Stimulated activated CD8-positive, alpha-beta memory T cell treated with anti-CD3 and anti-CD28 coated beads, Interleukin-4, amount 100 ng/mL, for 24 hours (primary cell): ENCODE results near the gene FAM111B.
"Not testable (repeated sequence)": the region's sequence is repeated elsewhere in the genome, so short reads cannot be mapped to it uniquely, and the experiment has no call there.

Experiments used
- DNase-seq: peaks from one replicate; pipeline ENCODE4 v3.0.0-alpha.2; 2020; ENCODE audit warnings: low read depth

Gene FAM111B, protein sequence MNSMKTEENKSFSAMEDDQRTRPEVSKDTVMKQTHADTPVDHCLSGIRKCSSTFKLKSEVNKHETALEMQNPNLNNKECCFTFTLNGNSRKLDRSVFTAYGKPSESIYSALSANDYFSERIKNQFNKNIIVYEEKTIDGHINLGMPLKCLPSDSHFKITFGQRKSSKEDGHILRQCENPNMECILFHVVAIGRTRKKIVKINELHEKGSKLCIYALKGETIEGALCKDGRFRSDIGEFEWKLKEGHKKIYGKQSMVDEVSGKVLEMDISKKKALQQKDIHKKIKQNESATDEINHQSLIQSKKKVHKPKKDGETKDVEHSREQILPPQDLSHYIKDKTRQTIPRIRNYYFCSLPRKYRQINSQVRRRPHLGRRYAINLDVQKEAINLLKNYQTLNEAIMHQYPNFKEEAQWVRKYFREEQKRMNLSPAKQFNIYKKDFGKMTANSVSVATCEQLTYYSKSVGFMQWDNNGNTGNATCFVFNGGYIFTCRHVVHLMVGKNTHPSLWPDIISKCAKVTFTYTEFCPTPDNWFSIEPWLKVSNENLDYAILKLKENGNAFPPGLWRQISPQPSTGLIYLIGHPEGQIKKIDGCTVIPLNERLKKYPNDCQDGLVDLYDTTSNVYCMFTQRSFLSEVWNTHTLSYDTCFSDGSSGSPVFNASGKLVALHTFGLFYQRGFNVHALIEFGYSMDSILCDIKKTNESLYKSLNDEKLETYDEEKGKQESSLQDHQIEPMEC

DNA sequence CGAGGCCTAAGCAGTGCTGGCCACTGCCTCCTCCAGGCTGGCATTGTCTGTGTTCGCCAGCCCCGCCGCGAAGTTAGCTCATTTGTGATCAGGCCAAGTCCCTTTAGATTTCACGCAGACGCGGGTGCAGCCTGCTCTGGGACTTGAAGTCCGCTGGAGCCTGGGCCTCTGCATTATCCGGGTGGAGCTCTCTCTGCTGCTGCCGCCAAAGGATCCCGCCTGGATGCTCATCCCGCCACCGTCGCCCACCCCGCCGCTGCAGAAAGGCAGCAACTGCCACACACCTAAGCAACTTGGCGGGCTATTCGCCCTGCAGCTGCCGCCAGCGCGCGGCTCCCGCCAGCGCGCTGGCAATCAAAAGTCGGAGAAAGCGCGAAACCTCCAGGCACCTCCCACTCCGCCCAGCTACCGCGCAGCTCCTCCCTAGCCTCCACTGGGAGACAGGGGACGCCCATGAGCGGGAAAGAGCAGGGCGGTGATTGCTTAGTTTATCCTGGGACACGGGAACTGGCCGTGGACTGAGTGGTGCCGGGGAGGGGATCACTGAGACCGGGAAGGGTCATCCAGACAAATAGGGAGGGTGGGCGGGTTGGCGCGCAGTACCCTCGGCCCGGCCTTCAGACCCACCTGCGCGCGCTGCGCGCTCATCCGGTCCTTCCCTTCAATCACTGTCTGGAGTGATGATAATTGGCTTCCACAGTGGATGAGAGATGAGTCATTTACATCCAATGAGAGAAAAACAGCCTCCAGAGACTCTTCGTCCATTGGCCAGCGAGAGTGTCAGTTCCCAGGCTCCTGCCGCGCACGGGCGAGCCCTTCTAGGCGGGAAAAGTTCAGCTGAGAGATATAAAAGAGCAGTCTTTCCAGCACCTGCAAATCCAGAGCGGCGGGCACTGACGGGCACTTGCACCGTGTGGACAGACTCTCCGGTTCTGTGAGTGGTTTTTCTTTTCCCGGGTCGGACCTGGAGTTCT, at the start of gene FAM111B:
Gene FAM111B (plus strand): TSS at position 875 of the 974 bp plus-strand sequence. CDS start 2,389 bp downstream, outside the sequence.
- DNase-seq = peak; percentile 45

DNA sequence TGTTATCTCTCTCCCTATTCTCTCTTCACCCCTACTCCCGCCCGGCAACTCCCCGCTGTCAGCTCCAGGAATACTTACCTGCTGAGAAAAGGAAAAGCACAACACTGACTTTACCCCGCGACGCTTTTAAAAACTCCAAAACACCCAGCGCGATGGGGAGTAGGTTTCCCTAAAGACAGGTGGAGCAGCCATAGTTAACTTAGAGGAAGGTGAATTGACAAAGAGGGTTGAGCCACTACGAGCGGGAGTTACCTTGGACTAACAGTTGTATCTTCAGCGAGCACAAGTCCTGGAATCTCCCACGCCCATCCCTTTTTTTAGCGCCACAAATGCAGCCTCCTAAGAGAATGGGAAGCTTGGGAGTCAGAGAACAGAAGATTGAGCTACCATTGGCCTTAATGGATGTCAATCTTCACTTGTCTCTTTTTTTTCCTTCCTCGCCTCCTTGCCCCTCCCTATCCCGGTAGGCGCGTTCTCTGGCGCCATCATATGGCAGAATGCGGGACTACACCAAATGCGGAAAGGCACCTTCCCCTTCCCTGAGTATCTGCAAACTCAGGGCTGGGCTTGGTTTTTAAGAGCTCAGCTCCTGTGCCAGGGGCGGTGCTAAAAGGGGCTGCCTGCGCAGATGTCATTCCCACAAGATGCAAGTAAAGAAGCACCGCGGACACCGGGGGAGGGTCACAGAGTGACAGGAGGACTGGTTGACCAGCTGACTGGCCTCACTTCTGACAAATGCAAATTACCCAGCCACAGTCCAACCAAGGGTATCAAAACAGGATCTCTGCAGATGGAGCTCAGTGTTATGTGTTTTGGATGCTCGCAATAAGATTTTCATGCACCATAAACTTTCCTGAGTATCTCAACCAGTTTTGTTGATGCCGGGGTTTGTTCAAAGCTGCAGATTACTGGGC, 48.7 kb upstream of the FAM111B start:
- peak; percentile 68 for DNase-seq

DNA sequence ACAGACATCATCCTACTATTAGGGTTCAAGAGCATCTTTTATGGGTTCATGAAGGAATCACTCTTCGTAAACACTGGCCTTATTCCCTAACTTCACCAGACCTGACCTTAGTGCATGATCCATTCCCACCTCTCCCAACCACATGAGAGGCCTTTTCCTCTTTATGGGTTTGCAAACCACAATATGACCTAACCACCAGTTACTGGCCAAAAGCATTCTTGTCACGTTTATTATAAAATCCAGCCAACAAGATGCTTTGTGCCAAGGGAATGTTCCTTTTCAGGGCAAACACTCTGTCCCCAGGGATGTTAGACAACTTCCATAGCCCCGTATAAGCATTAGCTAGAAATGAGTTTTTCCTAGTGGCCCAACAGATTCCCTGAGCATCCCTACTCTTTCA, 46.9 kb upstream of the FAM111B start:
- DNase-seq = not testable (repeated sequence)

DNA sequence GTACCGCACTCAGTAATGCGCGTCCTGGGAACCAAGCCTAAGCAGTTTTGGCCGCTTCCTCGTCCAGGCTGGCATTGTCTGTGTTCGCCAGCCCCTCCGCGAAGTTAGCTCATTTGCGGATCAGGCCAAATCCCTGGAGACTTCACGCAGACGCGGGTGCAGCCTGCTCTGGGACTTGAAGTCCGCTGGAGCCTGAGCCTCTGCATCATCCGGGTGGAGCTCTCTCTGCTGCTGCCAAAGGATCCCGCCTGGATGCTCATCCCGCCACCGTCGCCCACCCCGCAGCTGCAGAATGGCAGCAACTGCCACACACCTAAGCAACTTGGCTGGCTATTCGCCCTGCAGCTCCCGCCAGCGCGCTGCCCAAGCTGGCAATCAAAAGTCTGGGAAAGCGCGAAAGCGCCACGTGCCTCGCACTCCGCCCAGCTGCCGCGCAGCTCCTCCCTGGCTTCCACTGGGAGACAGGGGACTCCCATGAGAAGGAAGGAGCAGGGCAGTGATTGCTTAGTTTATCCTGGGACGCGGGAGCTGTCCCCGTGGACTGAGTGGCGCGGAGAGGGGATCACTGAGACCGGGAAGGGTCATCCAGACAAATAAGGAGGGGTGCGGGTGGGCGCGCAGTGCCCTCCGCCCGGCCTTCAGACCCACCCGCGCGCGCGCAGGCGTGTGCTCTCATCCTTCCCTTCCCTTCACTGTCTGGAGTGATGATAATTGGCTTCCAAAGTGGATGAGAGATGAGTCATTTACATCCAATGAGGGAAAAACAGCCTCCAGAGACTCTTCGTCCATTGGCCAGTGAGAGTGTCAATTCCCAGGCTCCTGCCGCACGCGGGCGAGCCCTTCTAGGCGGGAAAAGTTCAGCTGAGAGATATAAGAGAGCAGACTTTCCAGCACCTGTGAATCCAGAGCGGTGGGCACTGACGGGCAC, 44.2 kb upstream of the FAM111B start:
- DNase-seq = no peak

DNA sequence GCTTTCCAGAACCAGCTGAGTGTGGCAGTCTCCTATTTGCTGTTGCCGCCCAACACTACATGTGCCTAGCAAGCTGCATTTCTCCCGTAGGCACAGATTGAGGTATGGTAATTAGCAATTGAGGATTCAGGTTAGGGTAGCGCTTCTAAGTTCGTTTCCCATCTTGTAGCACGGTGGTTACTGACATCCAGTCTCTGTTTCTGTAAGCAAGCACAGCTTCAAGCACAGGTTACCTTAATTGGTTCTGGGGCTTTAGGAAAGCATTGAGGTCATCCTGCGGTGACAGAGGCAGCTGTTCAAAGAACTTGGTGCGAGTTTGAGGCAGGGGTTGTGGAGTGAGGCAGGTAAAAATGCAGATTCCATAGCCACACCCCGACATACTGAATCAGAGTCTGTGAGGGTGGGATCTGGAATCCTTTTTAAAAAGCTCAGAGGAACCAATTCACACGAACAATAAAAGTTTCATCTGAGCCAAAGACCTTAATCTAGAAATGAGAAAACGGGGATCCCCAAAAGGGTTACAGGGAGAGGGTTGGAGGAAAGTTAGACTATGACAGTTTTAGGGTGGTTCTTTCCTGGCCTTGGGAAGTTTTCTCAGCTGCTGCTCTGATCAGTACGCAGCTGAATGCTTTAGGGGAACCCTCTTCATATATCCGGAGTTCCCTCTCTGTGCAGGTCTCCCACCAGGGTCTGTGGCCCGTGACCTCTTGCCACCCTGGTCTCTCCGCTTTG, 42.9 kb upstream of the FAM111B start:
- DNase-seq = not testable (repeated sequence)

DNA sequence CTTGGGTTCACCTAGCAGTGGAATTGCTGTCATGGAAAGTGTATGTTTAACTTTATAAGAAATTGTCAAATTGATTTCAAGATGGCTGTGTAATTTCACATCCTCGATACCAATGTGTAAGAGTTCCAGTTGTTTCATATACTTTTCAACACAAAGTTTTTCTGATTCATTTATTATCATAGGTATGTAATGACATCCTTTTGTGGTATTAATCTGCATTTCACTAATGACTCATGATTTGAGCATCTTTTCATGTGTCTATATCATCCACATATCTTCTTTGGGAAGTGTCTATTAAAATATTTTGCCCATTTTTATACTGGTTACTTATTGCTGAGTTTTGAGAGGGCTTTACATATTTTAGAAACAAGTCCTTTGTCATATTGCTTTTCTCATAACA, 38.0 kb upstream of the FAM111B start:
- DNase-seq = no peak

DNA sequence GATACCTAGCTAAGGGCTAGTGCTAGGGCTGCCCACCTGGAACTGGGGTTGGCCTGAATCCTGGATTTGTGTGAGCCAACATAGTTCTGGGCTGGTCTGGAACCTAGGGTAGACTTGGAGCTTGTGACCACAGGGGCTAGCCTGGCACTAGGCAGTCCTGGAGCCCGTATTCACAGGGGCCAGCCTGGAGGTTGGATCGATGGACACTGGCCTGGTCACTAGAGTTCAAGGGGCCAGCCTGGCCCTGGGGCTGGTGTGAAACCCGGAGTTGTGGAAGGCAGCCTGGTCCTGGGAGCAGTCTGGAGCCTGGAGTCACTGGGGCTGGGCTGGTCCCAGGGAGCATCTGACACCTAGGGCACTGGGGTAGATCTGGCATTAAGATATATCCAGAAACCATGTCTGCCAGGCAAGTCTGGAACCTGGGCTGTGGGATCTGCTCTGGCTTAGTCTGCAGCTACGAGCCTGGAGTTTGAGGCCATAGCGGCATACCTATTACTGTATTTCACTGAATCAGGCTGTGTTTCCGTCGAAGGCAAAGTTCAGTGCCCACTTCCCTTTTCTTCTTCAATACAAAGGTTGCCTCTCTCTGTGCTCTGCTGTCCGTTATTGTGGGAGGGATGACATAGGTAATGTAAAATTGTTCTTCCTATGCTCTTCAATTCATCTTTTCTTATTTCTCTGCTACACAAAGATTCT, 30.0 kb upstream of the FAM111B start:
- no peak for DNase-seq

DNA sequence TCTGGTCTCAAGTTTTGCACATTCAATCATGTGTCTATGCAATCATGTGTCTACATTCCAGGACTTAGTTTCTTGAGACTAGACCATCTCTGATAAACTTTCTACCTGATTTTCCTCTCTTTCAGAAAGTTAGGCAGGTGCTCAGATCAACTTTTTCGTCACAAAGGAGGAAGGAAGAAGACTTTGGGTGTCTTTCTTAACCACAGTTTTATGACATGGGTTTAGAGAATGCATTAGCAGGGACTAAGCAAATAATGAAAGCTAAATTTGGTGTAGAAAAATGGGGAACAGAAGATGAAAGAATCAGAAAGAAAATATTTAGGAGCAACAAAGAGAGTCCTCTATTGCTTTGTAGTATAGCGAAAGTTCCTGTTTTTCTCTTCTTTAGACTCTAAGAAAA, 28.6 kb upstream of the FAM111B start:
- DNase-seq = no peak

DNA sequence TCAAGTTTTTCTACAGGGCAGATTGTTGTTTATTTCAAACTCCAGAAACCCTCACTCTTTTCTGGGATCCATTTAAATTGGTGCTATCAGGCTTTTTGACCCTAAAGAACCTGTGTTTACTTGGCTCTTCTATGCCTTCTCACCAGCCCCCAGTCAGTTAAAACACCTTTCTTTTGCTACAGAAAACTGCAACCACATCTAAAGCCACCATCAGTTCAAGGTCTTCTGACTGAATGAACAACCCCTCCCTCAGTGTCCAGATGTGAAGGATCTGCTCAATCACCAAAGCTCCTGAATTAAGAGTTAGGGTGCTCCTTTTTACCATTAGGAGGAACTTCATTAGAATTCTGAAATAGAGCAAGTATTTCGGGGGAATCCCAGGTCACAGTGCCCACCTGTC, 28.0 kb upstream of the FAM111B start:
- no peak for DNase-seq

DNA sequence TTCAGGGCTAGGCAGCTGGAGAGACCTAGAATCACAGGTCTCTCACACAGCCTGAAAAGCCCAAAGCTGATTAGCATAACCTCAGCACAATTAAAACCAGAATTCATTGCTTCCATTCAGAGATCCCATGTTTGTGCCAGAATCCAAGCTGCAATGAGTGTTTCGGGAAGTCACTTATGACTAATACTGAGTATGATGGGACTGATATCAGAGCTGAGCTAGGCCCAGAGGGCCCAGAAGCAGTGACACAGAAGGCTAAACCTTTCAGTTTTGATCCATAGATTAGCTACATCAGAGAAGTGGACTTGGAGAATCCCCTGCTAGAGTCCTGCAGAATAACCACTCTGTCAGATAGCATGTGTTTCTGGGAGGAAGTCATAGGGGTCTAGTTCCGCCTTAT, 26.6 kb upstream of the FAM111B start:
- not testable (repeated sequence) for DNase-seq

DNA sequence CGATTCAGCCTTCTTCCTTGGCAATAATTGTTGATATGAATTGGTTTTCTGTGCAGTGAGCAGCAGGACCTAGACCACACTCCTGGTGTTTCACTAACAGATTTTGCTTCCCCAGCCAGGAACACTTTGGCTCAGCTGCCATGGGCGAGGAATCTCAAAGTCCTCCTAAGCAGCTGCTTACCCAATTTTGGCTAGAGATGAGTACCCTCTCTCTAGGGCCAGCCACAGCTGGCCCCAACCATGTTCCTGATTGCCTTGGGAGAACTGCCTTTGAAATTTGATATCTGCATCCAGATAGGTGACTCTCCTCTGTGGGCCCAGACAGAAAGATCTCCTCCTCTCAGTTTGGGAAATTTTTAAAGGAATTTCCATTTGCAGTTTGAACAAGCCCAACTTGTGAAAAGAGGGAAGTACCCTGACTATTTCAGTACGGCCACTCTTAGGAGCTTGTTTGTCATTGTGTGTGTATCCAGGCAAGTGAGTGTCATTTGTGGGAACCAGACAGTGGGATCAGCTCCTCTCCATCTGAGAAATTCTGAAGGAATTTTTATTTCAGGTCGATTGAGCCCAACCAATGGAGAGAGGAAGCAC, 25.5 kb upstream of the FAM111B start:
- not testable (repeated sequence) for DNase-seq

DNA sequence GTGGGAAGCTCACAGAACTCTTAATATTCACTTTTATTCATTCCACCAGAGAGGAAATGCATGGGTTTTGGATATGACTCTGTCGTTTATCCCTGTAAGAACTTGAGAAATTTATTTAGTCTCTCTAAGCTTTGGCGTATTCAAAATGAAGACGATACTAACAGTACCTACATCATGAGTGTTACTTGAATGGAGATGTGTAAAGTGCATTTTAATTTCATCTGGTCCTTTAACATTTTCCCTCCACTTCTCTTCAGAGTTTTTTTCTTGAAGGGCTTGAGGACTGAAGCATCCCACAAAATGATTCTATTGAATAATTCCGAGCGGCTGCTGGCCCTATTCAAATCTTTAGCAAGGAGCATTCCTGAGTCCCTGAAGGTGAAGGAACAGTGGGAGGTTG, 21.0 kb upstream of the FAM111B start, which contains the start of gene GLYATL1B:
Gene GLYATL1B (plus strand): TSS at position 301 of the 400 bp plus-strand sequence. CDS start 0 bp downstream, at position 301.
- DNase-seq = not testable (repeated sequence)

DNA sequence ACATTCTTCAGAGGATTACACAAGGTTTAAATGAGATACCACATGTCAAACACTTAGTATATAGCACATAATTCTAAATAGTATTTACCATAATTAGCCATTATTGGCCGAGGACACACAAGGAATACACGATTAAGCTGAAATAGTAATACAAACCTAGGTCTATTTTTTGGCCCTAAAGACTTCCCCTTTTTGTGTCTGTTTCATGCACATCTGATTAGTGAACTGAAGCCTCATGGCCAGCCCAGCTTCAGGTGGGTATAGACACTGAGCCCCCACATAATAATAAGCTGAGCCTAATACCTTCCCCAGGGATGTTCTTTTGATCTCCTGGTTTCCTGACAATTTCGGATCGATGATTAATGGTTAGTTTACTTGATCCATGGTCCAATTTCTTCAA, 18.9 kb upstream of the FAM111B start:
- DNase-seq = no peak

DNA sequence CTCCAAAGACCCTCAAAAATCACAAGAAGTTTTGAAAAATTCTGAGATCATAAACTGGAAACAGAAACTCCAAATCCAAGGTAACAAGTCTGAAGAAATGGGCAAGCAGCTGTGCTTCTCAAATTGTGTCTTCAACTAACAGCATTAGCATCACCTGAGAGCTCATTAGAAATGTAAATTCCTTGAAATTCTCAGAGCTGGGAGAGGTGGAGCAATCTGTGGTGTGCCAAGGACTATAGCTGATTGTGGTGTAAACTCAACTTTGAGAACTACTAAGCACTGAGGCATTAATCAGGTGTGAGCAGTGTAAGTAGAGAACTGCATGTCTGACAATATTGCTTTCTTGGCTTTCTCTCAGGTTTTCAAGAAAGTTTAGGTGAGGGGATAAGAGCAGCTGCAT, 13.5 kb upstream of the FAM111B start:
- not testable (repeated sequence) for DNase-seq

DNA sequence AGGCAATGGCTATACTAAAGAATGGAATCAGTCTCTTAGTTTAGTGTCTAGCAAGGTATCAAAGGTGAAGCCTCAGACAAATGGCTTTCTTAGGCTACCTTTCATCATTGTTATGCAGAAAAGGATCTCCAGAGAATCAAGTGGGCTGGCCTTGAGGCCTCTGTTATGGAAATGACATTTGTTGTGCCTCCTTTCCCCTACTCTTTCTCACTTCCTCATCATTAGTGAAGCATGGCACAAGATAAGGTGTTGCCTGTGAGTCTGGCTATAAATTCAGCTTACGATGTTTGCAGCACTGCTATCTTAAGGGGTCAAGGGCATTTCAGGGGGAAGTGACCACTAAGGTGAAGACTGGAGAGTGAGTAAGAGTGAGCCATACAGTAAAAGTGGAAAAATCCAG, 11.8 kb upstream of the FAM111B start:
- DNase-seq = not testable (repeated sequence)

DNA sequence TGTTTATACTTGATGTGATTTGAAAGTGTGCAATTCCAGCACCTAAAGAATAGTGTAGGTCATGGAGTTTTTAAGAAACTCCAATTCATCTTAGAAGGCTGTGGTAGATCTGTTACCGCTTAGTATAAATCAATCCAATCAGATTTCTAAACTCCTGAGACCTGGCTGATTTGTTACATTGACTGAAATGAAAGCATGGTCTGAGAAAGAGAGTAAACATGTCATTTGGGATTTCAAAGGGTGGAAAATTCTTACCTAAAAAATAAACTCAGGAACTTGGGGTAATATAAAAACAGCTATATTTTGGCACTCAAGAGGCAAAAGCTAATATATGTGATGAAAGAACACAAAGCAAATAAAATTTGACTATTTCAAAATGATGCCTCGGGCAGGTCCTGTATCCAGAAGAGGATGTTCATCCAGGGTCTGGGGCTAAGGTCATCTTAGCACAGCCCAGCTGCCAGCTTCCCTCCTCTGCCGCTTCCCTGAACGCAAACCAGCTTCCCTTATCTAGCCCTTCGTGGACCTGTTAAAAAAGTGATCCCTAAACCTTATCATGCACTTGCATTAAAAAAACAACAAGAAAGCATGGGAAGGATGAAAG, 11.0 kb upstream of the FAM111B start:
- DNase-seq = not testable (repeated sequence)

DNA sequence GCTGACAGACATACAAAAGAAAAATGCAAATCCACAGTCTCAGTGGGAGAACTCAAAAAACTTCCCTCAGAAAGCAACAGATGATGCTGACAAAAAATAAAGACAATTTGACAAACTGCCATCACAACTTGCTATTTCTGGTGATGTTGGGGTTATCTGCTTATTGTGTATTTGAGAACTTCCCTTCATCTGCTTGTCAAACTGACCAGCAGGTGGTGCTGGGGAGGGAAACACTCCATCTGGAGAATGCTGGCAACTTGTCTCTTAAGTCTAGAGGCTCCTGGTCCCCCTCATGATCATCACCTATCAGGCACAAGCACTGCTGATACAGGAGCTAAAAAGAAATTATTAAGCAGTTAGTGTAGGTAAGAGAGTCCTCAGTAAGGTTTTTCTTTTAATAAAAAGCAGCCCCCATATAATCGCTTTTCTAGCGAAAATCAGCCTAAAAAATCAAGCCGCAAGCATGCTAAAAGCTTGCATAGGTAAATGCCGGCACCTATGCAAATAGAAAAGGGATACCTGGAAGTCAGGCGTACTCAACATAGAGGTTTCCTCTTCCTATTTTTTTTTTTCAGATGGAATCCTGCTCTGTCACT, 9.8 kb upstream of the FAM111B start:
- DNase-seq = peak; percentile 34
